Activated T-helper 1 cell treated with anti-CD3 and anti-CD28 coated beads, Interleukin-12 subunit alpha, Interleukin-12 subunit beta, Interleukin-2, Interleukin-4 antibody, amounts not matched to agents 30 ng/mL and 10 ng/mL and 1 ng/mL, durations not matched to agents 14 hours and 24 hours and 36 hours (primary cell): ENCODE measurements around the gene CGGBP1. TPM values are rescaled to one million over a fixed set of nuclear protein-coding genes. Genes with fewer than 3 reads are reported as not detected.
A peak's percentile ranks its signal among the peaks of the same experiment; 100 is the strongest.

Experiments
- DNase-seq: peaks from one replicate; pipeline ENCODE4 v3.0.0; 2021; ENCODE audit warnings: low spot score
- H3K27ac Mint-ChIP-seq: one replicate; pipeline ENCODE4 v1.8.0; 2021; ENCODE audit warnings: mild to moderate bottlenecking, mixed read lengths
- H3K27me3 Mint-ChIP-seq: one replicate; pipeline ENCODE4 v1.8.0; 2022; ENCODE audit warnings: mild to moderate bottlenecking, moderate library complexity, mixed read lengths; ENCODE audit not compliant: insufficient read depth
- H3K36me3 Mint-ChIP-seq: one replicate; pipeline ENCODE4 v1.8.0; 2021; ENCODE audit warnings: low read depth, mixed read lengths
- H3K4me1 Mint-ChIP-seq: one replicate; pipeline ENCODE4 v1.8.0; 2021; ENCODE audit warnings: low read depth, mixed read lengths
- H3K4me3 Mint-ChIP-seq: one replicate; pipeline ENCODE4 v1.8.0; 2021; ENCODE audit warnings: mild to moderate bottlenecking, moderate library complexity, mixed read lengths
- H3K9me3 Mint-ChIP-seq: one replicate; pipeline ENCODE4 v1.8.0; 2021; ENCODE audit warnings: mixed read lengths
- intact Hi-C: fragments of 100-400 bp; cut with micrococcal nuclease; formaldehyde crosslinking; loops from one replicate; pipeline ENCODE4 v1.15.1; 2024
- total RNA-seq: library from RNA; stranded (reverse); gene quantifications from 2 replicates; pipeline ENCODE4 v1.2.3, GENCODE V29; 2022

Gene CGGBP1
- total RNA-seq, 1 donor from 2014 or later, result 90.5 TPM

- Mint-ChIP-seq H3K36me3 (peaks cover 35% of the 10 kb centered on the region), H3K27me3 (no peaks in the 10 kb centered on the region), H3K4me1 (peaks cover 57% of the 10 kb centered on the region), H3K9me3 (no peaks in the 10 kb centered on the region), H3K4me3 (peak overlapping the region; percentile 94), H3K27ac (peak overlapping the region; percentile 96)
- no peak for DNase-seq
- intact Hi-C loops, result loop anchor here (1.0 to 5.0 kb wide), 8 partner anchors 27 to 833 kb away; partner anchors contain the start of genes C3orf38 and CHMP2B
Measured at GRCh38 chr3:88059380-88060170, 770 bp upstream of the CGGBP1 start.

DNA sequence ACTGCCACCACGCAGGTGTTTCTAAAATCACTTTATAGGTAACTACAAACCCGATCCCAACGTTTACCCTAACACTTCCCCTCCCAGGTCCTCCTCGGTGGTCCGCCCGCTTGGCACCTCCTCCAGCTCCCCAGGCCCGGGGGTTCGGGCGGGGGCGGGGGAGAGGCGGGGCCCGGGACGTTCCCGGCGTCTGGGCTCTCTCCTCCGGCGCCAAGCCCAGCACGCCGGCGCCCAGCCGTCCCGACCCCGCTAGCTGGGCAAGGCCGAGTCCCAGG is 562 bp downstream of the CGGBP1 start:
- H3K4me3 Mint-ChIP-seq, result peak overlapping the region; percentile 95
- H3K9me3 Mint-ChIP-seq, result no peaks in the 10 kb centered on the region

GRCh38 chr3:88057630-88058305 is 1.0 kb downstream of the CGGBP1 start:
- Mint-ChIP-seq H3K27me3 (no peaks in the 10 kb centered on the region), H3K9me3 (no peaks in the 10 kb centered on the region), H3K36me3 (peaks cover 35% of the 10 kb centered on the region), H3K4me3 (peak overlapping the region; percentile 95), H3K27ac (peak overlapping the region; percentile 91), H3K4me1 (peaks cover 50% of the 10 kb centered on the region)
- intact Hi-C loops, result loop anchor here (2.0 to 5.0 kb wide), 3 partner anchors 35 to 831 kb away; partner anchors contain the start of gene CHMP2B
- DNase-seq, result no peak

More for the DNA sequence above, 562 bp downstream of the CGGBP1 start:
- intact Hi-C loops, result loop anchor here (2.0 to 5.0 kb wide), 3 partner anchors 36 to 831 kb away; partner anchors contain the start of gene CHMP2B
- H3K27me3 Mint-ChIP-seq, result no peaks in the 10 kb centered on the region
- H3K4me1 Mint-ChIP-seq, result peaks cover 47% of the 10 kb centered on the region
- peak overlapping the region; percentile 96 for H3K27ac Mint-ChIP-seq
- H3K36me3 Mint-ChIP-seq, result peaks cover 37% of the 10 kb centered on the region
- DNase-seq, result no peak

DNA sequence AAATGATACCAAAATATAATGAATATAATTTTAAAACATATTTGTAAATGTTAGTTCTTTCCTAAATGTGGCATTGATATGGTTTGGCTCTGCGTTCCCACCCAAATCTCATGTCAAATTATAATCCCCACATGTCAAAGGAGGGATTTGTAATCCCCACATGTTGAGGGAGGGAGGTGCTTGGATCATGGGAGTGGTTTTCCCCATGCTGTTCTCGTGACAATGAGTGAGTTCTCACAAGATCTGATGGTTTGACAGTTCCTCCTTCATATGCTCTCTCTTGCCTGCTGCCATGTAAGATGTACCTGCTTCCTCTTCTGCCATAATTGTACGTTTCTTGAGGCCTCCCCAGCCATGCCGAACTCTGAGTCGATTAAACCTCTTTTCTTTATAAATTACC is 12.0 kb downstream of the CGGBP1 start:
- Mint-ChIP-seq H3K27me3 (peaks cover 2% of the 10 kb centered on the region), H3K9me3 (no peaks in the 10 kb centered on the region), H3K4me3 (no peak overlapping the region), H3K36me3 (peaks cover 2% of the 10 kb centered on the region), H3K4me1 (peaks cover 13% of the 10 kb centered on the region), H3K27ac (no peak overlapping the region)
- DNase-seq, result no peak
- intact Hi-C loops, result no loop called here

GRCh38 chr3:88044411-88044810 is 14.4 kb downstream of the CGGBP1 start:
- H3K36me3 Mint-ChIP-seq, result no peaks in the 10 kb centered on the region
- H3K4me3 Mint-ChIP-seq, result no peak overlapping the region
- intact Hi-C loops, result no loop called here
- DNase-seq, result no peak
- no peaks in the 10 kb centered on the region for H3K27me3 Mint-ChIP-seq
- H3K9me3 Mint-ChIP-seq, result no peaks in the 10 kb centered on the region
- H3K27ac Mint-ChIP-seq, result no peak overlapping the region
- peaks cover 13% of the 10 kb centered on the region for H3K4me1 Mint-ChIP-seq

- no peak for DNase-seq
- intact Hi-C loops, result no loop called here
- Mint-ChIP-seq H3K4me1 (peaks cover 6% of the 10 kb centered on the region), H3K9me3 (no peaks in the 10 kb centered on the region), H3K27me3 (peaks cover 10% of the 10 kb centered on the region), H3K27ac (no peak overlapping the region), H3K36me3 (no peaks in the 10 kb centered on the region), H3K4me3 (no peak overlapping the region)
Measured at GRCh38 chr3:88041005-88041404, 17.8 kb downstream of the CGGBP1 start.

GRCh38 chr3:88040529-88040928 is 18.3 kb downstream of the CGGBP1 start:
- Mint-ChIP-seq H3K36me3 (no peaks in the 10 kb centered on the region), H3K4me3 (no peak overlapping the region), H3K27me3 (peaks cover 10% of the 10 kb centered on the region), H3K27ac (no peak overlapping the region), H3K4me1 (peaks cover 6% of the 10 kb centered on the region), H3K9me3 (no peaks in the 10 kb centered on the region)
- DNase-seq, result no peak
- intact Hi-C loops, result no loop called here

DNA sequence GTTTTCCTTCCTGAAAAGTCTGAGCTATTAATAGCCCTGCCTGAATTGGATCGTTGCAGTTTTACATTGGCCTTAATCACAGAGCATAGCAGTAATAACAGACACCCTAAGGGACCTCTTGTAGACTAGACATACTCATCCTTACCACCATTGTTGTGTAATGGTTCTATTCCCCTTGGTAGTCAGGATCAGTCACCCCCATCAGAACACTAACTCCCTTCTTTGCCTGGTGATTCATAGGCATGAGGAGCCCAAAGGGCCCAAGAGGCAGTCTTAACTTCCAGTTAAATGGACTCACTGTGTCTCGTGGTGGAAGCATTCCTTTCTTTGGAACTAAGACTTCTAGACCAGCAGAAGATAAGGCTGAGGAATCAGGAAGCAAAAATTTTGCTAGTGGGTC is 20.2 kb downstream of the CGGBP1 start:
- Mint-ChIP-seq H3K4me1 (peaks cover 5% of the 10 kb centered on the region), H3K9me3 (no peaks in the 10 kb centered on the region), H3K27me3 (peaks cover 10% of the 10 kb centered on the region), H3K4me3 (no peak overlapping the region), H3K27ac (no peak overlapping the region), H3K36me3 (no peaks in the 10 kb centered on the region)
- intact Hi-C loops, result no loop called here
- no peak for DNase-seq

DNA sequence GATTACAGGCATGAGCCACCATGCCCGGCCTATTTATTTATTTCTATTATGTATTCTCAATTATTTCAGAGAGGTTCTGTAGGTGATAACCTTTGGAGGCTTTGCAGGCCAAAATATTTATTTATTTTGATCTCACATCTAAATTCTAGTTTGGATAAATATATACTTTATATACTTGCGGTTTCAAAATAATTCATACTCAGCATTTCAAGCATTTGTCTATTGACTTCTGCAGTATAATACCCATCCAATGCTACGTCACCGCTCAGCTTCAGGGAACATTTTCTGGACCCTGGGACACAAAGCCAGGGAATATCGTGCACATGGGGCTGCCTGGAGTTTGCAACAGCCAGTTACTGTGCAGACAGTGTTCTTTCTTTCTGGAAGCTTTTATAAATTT is 22.6 kb downstream of the CGGBP1 start:
- Mint-ChIP-seq H3K27me3 (peaks cover 10% of the 10 kb centered on the region), H3K27ac (no peak overlapping the region), H3K4me3 (no peak overlapping the region), H3K36me3 (no peaks in the 10 kb centered on the region), H3K4me1 (peaks cover 26% of the 10 kb centered on the region), H3K9me3 (no peaks in the 10 kb centered on the region)
- intact Hi-C loops, result no loop called here
- DNase-seq, result no peak

GRCh38 chr3:88034491-88035275 is 24.1 kb downstream of the CGGBP1 start:
- no peak overlapping the region for H3K27ac Mint-ChIP-seq

GRCh38 chr3:88033808-88034207 is 25.0 kb downstream of the CGGBP1 start:
- H3K27ac Mint-ChIP-seq, result no peak overlapping the region
- no peak overlapping the region for H3K4me3 Mint-ChIP-seq
- intact Hi-C loops, result no loop called here
- DNase-seq, result no peak
- H3K36me3 Mint-ChIP-seq, result peaks cover 2% of the 10 kb centered on the region
- H3K9me3 Mint-ChIP-seq, result no peaks in the 10 kb centered on the region
- H3K4me1 Mint-ChIP-seq, result peaks cover 39% of the 10 kb centered on the region
- H3K27me3 Mint-ChIP-seq, result peaks cover 8% of the 10 kb centered on the region

More at GRCh38 chr3:88034491-88035275, 24.1 kb downstream of the CGGBP1 start:
- intact Hi-C loops, result no loop called here
- DNase-seq, result no peak
- peaks cover 10% of the 10 kb centered on the region for H3K27me3 Mint-ChIP-seq
- H3K4me1 Mint-ChIP-seq, result peaks cover 33% of the 10 kb centered on the region
- H3K9me3 Mint-ChIP-seq, result no peaks in the 10 kb centered on the region
- no peak overlapping the region for H3K4me3 Mint-ChIP-seq
- H3K36me3 Mint-ChIP-seq, result no peaks in the 10 kb centered on the region

- Mint-ChIP-seq H3K9me3 (no peaks in the 10 kb centered on the region), H3K27ac (no peak overlapping the region), H3K4me3 (no peak overlapping the region), H3K4me1 (peaks cover 39% of the 10 kb centered on the region), H3K36me3 (peaks cover 2% of the 10 kb centered on the region), H3K27me3 (peaks cover 5% of the 10 kb centered on the region)
- intact Hi-C loops, result no loop called here
- no peak for DNase-seq
Measured at GRCh38 chr3:88033079-88033478, 25.7 kb downstream of the CGGBP1 start.

DNA sequence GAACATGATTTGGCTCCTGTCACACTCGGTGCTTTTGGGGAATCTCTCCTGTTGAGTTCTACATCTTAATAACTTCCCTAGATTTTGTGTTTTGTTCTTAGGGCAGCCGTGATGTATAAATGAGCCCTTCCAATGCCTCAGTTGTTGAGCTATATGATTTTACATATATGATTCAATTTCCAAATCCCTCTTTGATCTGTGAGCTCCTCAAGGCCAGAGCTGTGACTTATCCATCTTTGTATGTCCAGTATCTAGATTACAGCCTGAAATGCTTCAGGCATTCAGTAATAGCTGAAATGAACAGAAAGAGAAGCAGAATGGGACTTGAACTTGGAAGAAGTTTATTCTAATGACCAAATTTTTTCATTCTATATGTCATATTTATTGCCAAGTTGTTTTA is 26.6 kb downstream of the CGGBP1 start:
- peak overlapping the region; percentile 76 for H3K27ac Mint-ChIP-seq
- H3K27me3 Mint-ChIP-seq, result no peaks in the 10 kb centered on the region
- H3K4me3 Mint-ChIP-seq, result peak overlapping the region; percentile 86
- H3K9me3 Mint-ChIP-seq, result no peaks in the 10 kb centered on the region
- H3K4me1 Mint-ChIP-seq, result peaks cover 39% of the 10 kb centered on the region
- DNase-seq, result no peak
- intact Hi-C loops, result loop anchor here (1.0 kb wide), 1 partner anchor 27 kb away; the partner anchor contains the start of genes CGGBP1 and ZNF654
- peaks cover 2% of the 10 kb centered on the region for H3K36me3 Mint-ChIP-seq
